Progenitor cell of endocrine pancreas (in vitro differentiated cells): ENCODE data around the gene SGK2. TPM values are rescaled to one million over a fixed set of nuclear protein-coding genes. Genes with fewer than 3 reads are reported as not detected.

Experiments
- DNase-seq: peaks from one replicate; pipeline ENCODE4 v3.0.0; 2021; ENCODE audit warnings: low spot score; ENCODE audit not compliant: unreplicated experiment
- H3K27ac Mint-ChIP-seq: 2 replicates; pipeline ENCODE4 v1.8.0; 2021; ENCODE audit warnings: mild to moderate bottlenecking, moderate library complexity, mixed read lengths
- H3K27me3 Mint-ChIP-seq: 2 replicates; pipeline ENCODE4 v1.8.0; 2021; ENCODE audit warnings: mixed read lengths
- H3K36me3 Mint-ChIP-seq: 2 replicates; pipeline ENCODE4 v1.8.0; 2022; ENCODE audit warnings: mixed read lengths; ENCODE audit not compliant: insufficient read depth
- H3K4me1 Mint-ChIP-seq: 2 replicates; pipeline ENCODE4 v1.8.0; 2021; ENCODE audit warnings: low read depth, mixed read lengths
- H3K4me3 Mint-ChIP-seq: 2 replicates; pipeline ENCODE4 v1.8.0; 2021; ENCODE audit warnings: low read depth, mild to moderate bottlenecking, moderate library complexity, mixed read lengths
- H3K9me3 Mint-ChIP-seq: 2 replicates; pipeline ENCODE4 v1.8.0; 2021; ENCODE audit warnings: low read depth, mixed read lengths
- total RNA-seq: library from RNA; stranded (reverse); gene quantifications from 2 replicates; pipeline ENCODE4 v1.2.1, GENCODE V29; 2021
- TF ChIP-seq, protein P1 (sequence below): fragments of 200-600 bp; sonication (generic); IDR thresholded peaks from one replicate; pipeline ENCODE4 v1.5.0; 2021; ENCODE audit warnings: antibody characterized with exemption, mild to moderate bottlenecking; ENCODE audit not compliant: unreplicated experiment

Gene SGK2
- total RNA-seq, 1 donor from 2014 or later, result 8.9 TPM

GRCh38 chr20:43544501-43544900, 14.3 kb upstream of the SGK2 start:
- Mint-ChIP-seq H3K27ac (peak overlapping the region; percentile 13), H3K27me3 (no peaks in the 10 kb centered on the region), H3K36me3 (peaks cover 22% of the 10 kb centered on the region), H3K9me3 (peaks cover 8% of the 10 kb centered on the region), H3K4me1 (no peaks in the 10 kb centered on the region), H3K4me3 (no peak overlapping the region)
- TF ChIP-seq, protein P1, sequence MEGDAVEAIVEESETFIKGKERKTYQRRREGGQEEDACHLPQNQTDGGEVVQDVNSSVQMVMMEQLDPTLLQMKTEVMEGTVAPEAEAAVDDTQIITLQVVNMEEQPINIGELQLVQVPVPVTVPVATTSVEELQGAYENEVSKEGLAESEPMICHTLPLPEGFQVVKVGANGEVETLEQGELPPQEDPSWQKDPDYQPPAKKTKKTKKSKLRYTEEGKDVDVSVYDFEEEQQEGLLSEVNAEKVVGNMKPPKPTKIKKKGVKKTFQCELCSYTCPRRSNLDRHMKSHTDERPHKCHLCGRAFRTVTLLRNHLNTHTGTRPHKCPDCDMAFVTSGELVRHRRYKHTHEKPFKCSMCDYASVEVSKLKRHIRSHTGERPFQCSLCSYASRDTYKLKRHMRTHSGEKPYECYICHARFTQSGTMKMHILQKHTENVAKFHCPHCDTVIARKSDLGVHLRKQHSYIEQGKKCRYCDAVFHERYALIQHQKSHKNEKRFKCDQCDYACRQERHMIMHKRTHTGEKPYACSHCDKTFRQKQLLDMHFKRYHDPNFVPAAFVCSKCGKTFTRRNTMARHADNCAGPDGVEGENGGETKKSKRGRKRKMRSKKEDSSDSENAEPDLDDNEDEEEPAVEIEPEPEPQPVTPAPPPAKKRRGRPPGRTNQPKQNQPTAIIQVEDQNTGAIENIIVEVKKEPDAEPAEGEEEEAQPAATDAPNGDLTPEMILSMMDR, result no peak
- no peak for DNase-seq

GRCh38 chr20:43545837-43546578, 12.8 kb upstream of the SGK2 start:
- peaks cover 22% of the 10 kb centered on the region for H3K36me3 Mint-ChIP-seq
- no peak overlapping the region for H3K27ac Mint-ChIP-seq
- no peak overlapping the region for H3K4me3 Mint-ChIP-seq
- TF ChIP-seq, protein P1, result no peak
- no peak for DNase-seq
- peaks cover 8% of the 10 kb centered on the region for H3K9me3 Mint-ChIP-seq
- H3K4me1 Mint-ChIP-seq, result no peaks in the 10 kb centered on the region
- no peaks in the 10 kb centered on the region for H3K27me3 Mint-ChIP-seq

DNA sequence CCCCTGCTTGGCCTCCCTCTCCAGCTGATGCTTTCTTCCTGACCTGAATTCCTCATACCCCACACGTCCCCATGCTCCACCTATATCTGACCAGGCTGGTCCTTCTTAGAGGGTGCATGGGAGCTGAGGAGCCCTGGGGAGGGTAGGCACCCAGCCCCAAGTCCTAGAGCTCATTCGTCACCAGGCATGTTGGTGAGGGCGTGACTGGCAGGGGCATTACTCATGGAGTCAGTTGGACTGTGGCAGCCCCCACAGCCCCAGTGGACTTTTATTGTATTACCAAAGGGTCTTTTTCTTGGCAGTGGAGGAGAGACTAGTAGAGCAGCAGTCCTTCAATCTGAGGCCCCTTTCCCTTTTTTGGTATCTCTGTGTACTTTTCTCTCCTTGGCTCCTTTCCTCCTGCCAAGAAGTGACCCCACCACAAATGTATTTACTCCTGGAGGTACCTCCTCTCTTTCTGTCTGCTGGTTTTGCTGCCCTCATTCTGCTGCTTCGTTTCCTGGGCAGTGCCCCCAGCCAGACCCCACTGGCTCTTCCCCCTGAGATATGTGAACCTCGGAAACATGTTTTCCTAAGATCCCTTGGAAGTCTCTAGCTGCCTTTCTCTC, 10.4 kb upstream of the SGK2 start:
- Mint-ChIP-seq H3K36me3 (peaks cover 22% of the 10 kb centered on the region), H3K4me3 (no peak overlapping the region), H3K27ac (no peak overlapping the region), H3K4me1 (no peaks in the 10 kb centered on the region), H3K27me3 (no peaks in the 10 kb centered on the region), H3K9me3 (peaks cover 8% of the 10 kb centered on the region)
- DNase-seq, result no peak
- TF ChIP-seq, protein P1, result no peak

- no peaks in the 10 kb centered on the region for H3K27me3 Mint-ChIP-seq
- no peak overlapping the region for H3K27ac Mint-ChIP-seq
- peaks cover 22% of the 10 kb centered on the region for H3K36me3 Mint-ChIP-seq
- no peak overlapping the region for H3K4me3 Mint-ChIP-seq
- H3K9me3 Mint-ChIP-seq, result peaks cover 8% of the 10 kb centered on the region
- TF ChIP-seq, protein P1, result no peak
- H3K4me1 Mint-ChIP-seq, result no peaks in the 10 kb centered on the region
- DNase-seq, result no peak
These were observed 9.3 kb upstream of the SGK2 start for GRCh38 chr20:43549416-43550065.

DNA sequence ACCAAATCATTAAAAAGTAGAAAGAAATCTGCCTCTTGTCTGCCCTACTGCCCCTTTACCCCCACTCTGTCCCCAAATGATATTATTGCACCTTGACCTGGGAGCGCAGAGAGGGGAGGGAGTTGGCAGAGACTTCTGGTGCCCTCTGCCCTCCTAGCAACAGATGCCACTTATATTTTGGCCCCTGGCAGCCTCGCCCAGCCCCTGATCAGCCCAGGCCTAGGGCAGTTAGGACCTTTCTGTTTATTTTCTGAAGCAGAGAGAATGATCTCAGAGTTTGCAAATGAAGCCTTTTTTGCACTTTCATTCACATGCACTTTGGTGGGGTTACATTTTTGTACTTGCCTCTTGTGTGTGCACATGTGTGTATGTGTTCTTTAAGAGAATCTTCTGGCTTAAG, 8.4 kb upstream of the SGK2 start:
- Mint-ChIP-seq H3K27ac (no peak overlapping the region), H3K27me3 (no peaks in the 10 kb centered on the region), H3K4me3 (no peak overlapping the region), H3K4me1 (no peaks in the 10 kb centered on the region), H3K36me3 (peaks cover 21% of the 10 kb centered on the region), H3K9me3 (peaks cover 8% of the 10 kb centered on the region)
- TF ChIP-seq, protein P1, result no peak
- DNase-seq, result no peak
